Uterus (tissue), 2 donors: ENCODE measurements around the gene USP11.

ENCODE experiments used
- POLR2A ChIP-seq, 2 donors: fragments of 450-650 bp; IDR thresholded peaks; one replicate each; pipeline ENCODE4 v1.6.1; 2016; ENCODE audit warnings: antibody characterized with exemption in 2 of 2, mild to moderate bottlenecking in 1 of 2, moderate library complexity in 1 of 2
- TF ChIP-seq, protein P1 (sequence below), 4 experiments: fragments of 200-600 bp in 2 of 4; fragments of 450-650 bp in 2 of 4; sonication (generic) in 2 of 4; IDR thresholded peaks; one replicate each; pipeline ENCODE4 v1.5.1; 2016 to 2019; ENCODE audit warnings: antibody characterized with exemption in 4 of 4, mild to moderate bottlenecking in 2 of 4, moderate library complexity in 1 of 4

DNA sequence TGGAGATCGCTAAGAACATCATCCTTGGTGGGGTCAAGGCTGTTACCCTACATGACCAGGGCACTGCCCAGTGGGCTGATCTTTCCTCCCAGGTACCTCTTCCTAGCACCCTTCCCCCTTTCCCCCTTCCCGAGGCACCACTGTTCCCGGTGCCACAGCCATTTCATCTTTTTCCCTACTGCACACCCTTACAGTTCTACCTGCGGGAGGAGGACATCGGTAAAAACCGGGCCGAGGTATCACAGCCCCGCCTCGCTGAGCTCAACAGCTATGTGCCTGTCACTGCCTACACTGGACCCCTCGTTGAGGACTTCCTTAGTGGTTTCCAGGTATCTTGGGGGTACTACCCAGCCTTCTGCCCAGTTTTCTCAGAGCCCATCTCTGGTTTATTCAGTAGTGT lies 33.5 kb upstream of the USP11 start:
- TF ChIP-seq, protein P1, sequence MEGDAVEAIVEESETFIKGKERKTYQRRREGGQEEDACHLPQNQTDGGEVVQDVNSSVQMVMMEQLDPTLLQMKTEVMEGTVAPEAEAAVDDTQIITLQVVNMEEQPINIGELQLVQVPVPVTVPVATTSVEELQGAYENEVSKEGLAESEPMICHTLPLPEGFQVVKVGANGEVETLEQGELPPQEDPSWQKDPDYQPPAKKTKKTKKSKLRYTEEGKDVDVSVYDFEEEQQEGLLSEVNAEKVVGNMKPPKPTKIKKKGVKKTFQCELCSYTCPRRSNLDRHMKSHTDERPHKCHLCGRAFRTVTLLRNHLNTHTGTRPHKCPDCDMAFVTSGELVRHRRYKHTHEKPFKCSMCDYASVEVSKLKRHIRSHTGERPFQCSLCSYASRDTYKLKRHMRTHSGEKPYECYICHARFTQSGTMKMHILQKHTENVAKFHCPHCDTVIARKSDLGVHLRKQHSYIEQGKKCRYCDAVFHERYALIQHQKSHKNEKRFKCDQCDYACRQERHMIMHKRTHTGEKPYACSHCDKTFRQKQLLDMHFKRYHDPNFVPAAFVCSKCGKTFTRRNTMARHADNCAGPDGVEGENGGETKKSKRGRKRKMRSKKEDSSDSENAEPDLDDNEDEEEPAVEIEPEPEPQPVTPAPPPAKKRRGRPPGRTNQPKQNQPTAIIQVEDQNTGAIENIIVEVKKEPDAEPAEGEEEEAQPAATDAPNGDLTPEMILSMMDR (IDR thresholded peaks at IDR 0.05) = no peak
- no peak for TF ChIP-seq POLR2A (IDR thresholded peaks at IDR 0.05)
